SK-N-SH (cell line): ENCODE measurements around the gene GRM5. TPM values are rescaled to one million over a fixed set of nuclear protein-coding genes. Genes with fewer than 3 reads are reported as not detected.

Experiments
- CTCF ChIA-PET: fragments of 300-600, 350-600 bp; formaldehyde crosslinking; extraction: SDS; loops from one replicate; lab custom pipeline; 2021; lab: Yijun Ruan, JAX
- POLR2A ChIA-PET: fragments of 350-600 bp; sonication (Branson Sonifier 250); formaldehyde crosslinking; extraction: SDS; loops from one replicate; lab custom pipeline; 2020; ENCODE audit warnings: antibody characterized with exemption, inconsistent platforms; lab: Yijun Ruan, JAX
- DNase-seq: peaks from one replicate; pipeline ENCODE4 v3.0.0; 2012
- H2AFZ ChIP-seq: fragments of 200-600 bp; sonication (generic); 2 replicates; pipeline ENCODE4 v1.8.1; 2016; ENCODE audit warnings: antibody characterized with exemption, mild to moderate bottlenecking, low read depth
- H3F3A ChIP-seq: fragments of 200-600 bp; sonication (generic); replicated peaks from 2 replicates; pipeline ENCODE3; 2016; ENCODE audit warnings: antibody characterized with exemption, mild to moderate bottlenecking; ENCODE audit not compliant: insufficient read depth
- H3K27ac ChIP-seq, 2 experiments: fragments of 200-500 bp in 1 of 2; fragments of 200-600 bp in 1 of 2; sonication (Bioruptor generic) in 1 of 2; sonication (generic), shearing (Covaris generic) in 1 of 2; 2 replicates each; pipeline versions ENCODE4 v1.5.1 to v1.6.1; 2014 to 2016; ENCODE audit warnings: low read depth in 2 of 2, inconsistent platforms in 1 of 2, low read length in 1 of 2, mild to moderate bottlenecking in 1 of 2, mixed read lengths in 1 of 2
- H3K27me3 ChIP-seq: fragments of 200-600 bp; sonication (generic), shearing (Covaris generic); 2 replicates; pipeline ENCODE4 v1.6.1; 2016; ENCODE audit warnings: mixed run types; ENCODE audit not compliant: insufficient read depth
- H3K36me3 ChIP-seq, 2 experiments: fragments of 200-500 bp in 1 of 2; fragments of 200-600 bp in 1 of 2; sonication (Bioruptor generic) in 1 of 2; sonication (generic) in 1 of 2; replicated peaks in 1 of 2; 2 replicates each; pipeline versions ENCODE3 to v1.5.1; 2014 to 2016; ENCODE audit warnings: low read length in 1 of 2, mild to moderate bottlenecking in 1 of 2; ENCODE audit not compliant: insufficient read depth in 2 of 2, control insufficient read depth in 1 of 2
- H3K4me1 ChIP-seq, 2 experiments: fragments of 200-500 bp in 1 of 2; fragments of 200-600 bp in 1 of 2; sonication (Bioruptor generic) in 1 of 2; sonication (generic), shearing (Covaris generic) in 1 of 2; 2 replicates each; pipeline versions ENCODE4 v1.5.1 to v1.6.1; 2014 to 2016; ENCODE audit warnings: low read depth in 1 of 2, low read length in 1 of 2, mixed run types in 1 of 2; ENCODE audit not compliant: insufficient read depth in 2 of 2, control insufficient read depth in 1 of 2
- H3K4me2 ChIP-seq: fragments of 200-600 bp; sonication (generic), shearing (Covaris generic); 2 replicates; pipeline ENCODE4 v1.6.1; 2017; ENCODE audit warnings: mixed run types
- H3K4me3 ChIP-seq, 2 experiments: fragments of 200-500 bp in 1 of 2; fragments of 200-600 bp in 1 of 2; sonication (Bioruptor generic) in 1 of 2; sonication (generic), shearing (Covaris generic) in 1 of 2; 2 replicates each; pipeline versions ENCODE4 v1.5.1 to v1.8.1; 2014 to 2016; ENCODE audit warnings: low read depth in 2 of 2, inconsistent platforms in 1 of 2, low read length in 1 of 2, mild to moderate bottlenecking in 1 of 2, mixed read lengths in 1 of 2, moderate library complexity in 1 of 2
- H3K79me2 ChIP-seq: fragments of 200-600 bp; sonication (generic); 2 replicates; pipeline ENCODE4 v1.8.1; 2017; ENCODE audit warnings: mild to moderate bottlenecking; ENCODE audit not compliant: insufficient read depth
- H3K9ac ChIP-seq: fragments of 200-600 bp; sonication (generic); 2 replicates; pipeline ENCODE4 v1.6.1; 2017; ENCODE audit warnings: mixed run types
- H3K9me2 ChIP-seq: fragments of 200-600 bp; sonication (generic); 2 replicates; pipeline ENCODE4 v1.6.1; 2017; ENCODE audit warnings: mixed run types
- H3K9me3 ChIP-seq: fragments of 200-600 bp; sonication (generic); 2 replicates; pipeline ENCODE4 v1.6.1; 2017; ENCODE audit warnings: mixed run types, mild to moderate bottlenecking, moderate library complexity
- H4K20me1 ChIP-seq: fragments of 200-600 bp; sonication (generic); 2 replicates; pipeline ENCODE4 v1.6.1; 2017; ENCODE audit warnings: mild to moderate bottlenecking, mixed run types; ENCODE audit not compliant: insufficient read depth
- CHD2 ChIP-seq: fragments of 150-350 bp; IDR thresholded peaks from 2 replicates; pipeline ENCODE4 v1.6.1; 2018; ENCODE audit warnings: low read length; ENCODE audit not compliant: partially characterized antibody
- CTCF ChIP-seq: fragments of 200-600 bp; sonication (generic); IDR thresholded peaks from 2 replicates; pipeline ENCODE4 v1.6.1; 2017; ENCODE audit warnings: antibody characterized with exemption, mild to moderate bottlenecking, moderate library complexity
- ELF1 ChIP-seq: IDR thresholded peaks from 2 replicates; pipeline ENCODE4 v1.4.0; 2012
- FOXJ3 ChIP-seq: sonication (generic); formaldehyde crosslinking; IDR thresholded peaks from 2 replicates; pipeline ENCODE4 v1.5.1; 2020; ENCODE audit warnings: mild to moderate bottlenecking, missing genetic modification reagents
- FOXM1 ChIP-seq: IDR thresholded peaks from 2 replicates; pipeline ENCODE4 v1.4.0; 2012; ENCODE audit warnings: low read depth, mild to moderate bottlenecking
- IRF3 ChIP-seq: fragments of 150-350 bp; IDR thresholded peaks from 2 replicates; pipeline ENCODE4 v1.6.1; 2016; ENCODE audit warnings: mild to moderate bottlenecking, low read depth, low read length
- JUND ChIP-seq: IDR thresholded peaks from 2 replicates; pipeline ENCODE4 v1.4.0; 2012
- MAX ChIP-seq: IDR thresholded peaks from 2 replicates; pipeline ENCODE4 v1.4.0; 2012; ENCODE audit warnings: low read depth
- MEF2A ChIP-seq: IDR thresholded peaks from 2 replicates; pipeline ENCODE4 v1.4.0; 2012; ENCODE audit warnings: low read depth, borderline replicate concordance
- MXI1 ChIP-seq: IDR thresholded peaks from 2 replicates; pipeline ENCODE4 v1.6.1; 2012; ENCODE audit warnings: mild to moderate bottlenecking, low read depth, low read length, improper control_type of control experiment
- NRF1 ChIP-seq: IDR thresholded peaks from 2 replicates; pipeline ENCODE4 v1.6.1; 2012; ENCODE audit warnings: low read depth, mild to moderate bottlenecking, low read length
- PBX3 ChIP-seq: IDR thresholded peaks from 2 replicates; pipeline ENCODE4; 2012
- POLR2AphosphoS5 ChIP-seq: IDR thresholded peaks from 2 replicates; pipeline ENCODE4 v1.6.1; 2012; ENCODE audit warnings: low read depth, low read length
- RCOR1 ChIP-seq: fragments of 150-350 bp; IDR thresholded peaks from 2 replicates; pipeline ENCODE4 v1.6.1; 2017; ENCODE audit warnings: antibody characterized with exemption, low read length
- REST ChIP-seq: IDR thresholded peaks from 2 replicates; pipeline ENCODE4 v1.6.1; 2012; ENCODE audit warnings: mild to moderate bottlenecking, low read depth, low read length, moderate library complexity
- SIN3A ChIP-seq: IDR thresholded peaks from 2 replicates; pipeline ENCODE4 v1.6.1; 2012; ENCODE audit warnings: low read depth, mild to moderate bottlenecking, low read length, moderate library complexity, borderline replicate concordance
- SMC3 ChIP-seq: IDR thresholded peaks from 2 replicates; pipeline ENCODE4 v1.6.1; 2012; ENCODE audit warnings: low read depth, low read length, improper control_type of control experiment
- TCF12 ChIP-seq: IDR thresholded peaks from 2 replicates; pipeline ENCODE4 v1.4.0; 2012
- TEAD4 ChIP-seq: IDR thresholded peaks from 2 replicates; pipeline ENCODE4 v1.4.0; 2012; ENCODE audit warnings: mild to moderate bottlenecking, borderline replicate concordance; ENCODE audit not compliant: insufficient read depth
- USF1 ChIP-seq: IDR thresholded peaks from 2 replicates; pipeline ENCODE4 v1.4.0; 2012; ENCODE audit warnings: low read depth, borderline replicate concordance
- USF2 ChIP-seq: fragments of 150-350 bp; IDR thresholded peaks from 2 replicates; pipeline ENCODE4 v1.6.1; 2017; ENCODE audit warnings: antibody characterized with exemption, low read length, low read depth, borderline replicate concordance
- WGBS: methylation state at CpG from one replicate; pipeline ENCODE4 v1.1.6; 2017; ENCODE audit warnings: low lambda C conversion rate; 5-methylcytosine and 5-hydroxymethylcytosine counted together
- polyA plus RNA-seq, 3 experiments: library from polyadenylated mRNA; depleted of rRNA; stranded (reverse); fragments of >200 nt; gene quantifications; 2 replicates each; pipeline ENCODE4 v1.2.3, GENCODE V29; 2012

Gene GRM5
- polyA plus RNA-seq, 1 of the 3 experiments (the other 2 are of a cell fraction): not detected

- TF ChIP-seq REST (no peak), SIN3A (no peak), NRF1 (no peak)
These were observed 421.1 kb downstream of the GRM5 start (continued) for GRCh38 chr11:88644724-88645123.

- no peaks in the 10 kb centered on the region for H3K79me2 ChIP-seq
- POLR2A ChIA-PET: no interaction called here
- WGBS: 4% methylated on average over 4 of the region's 4 CpGs
These were observed 433.6 kb downstream of the GRM5 start for GRCh38 chr11:88632163-88632562.

More at GRCh38 chr11:88632163-88632562, 433.6 kb downstream of the GRM5 start:
- Histone ChIP-seq H3K27ac (no peak overlapping the region), H3K4me3 (no peak overlapping the region), H2AFZ (no peak overlapping the region), H3K36me3 (no peaks in the 10 kb centered on the region), H3K4me1 (no peaks in the 10 kb centered on the region), H3K9ac (no peak overlapping the region), H3K9me3 (no peaks in the 10 kb centered on the region), H3K27me3 (no peaks in the 10 kb centered on the region; the same call in 1 of the 2 replicates), H3K4me2 (no peak overlapping the region), H3K9me2 (no peaks in the 10 kb centered on the region), H4K20me1 (no peaks in the 10 kb centered on the region), H3F3A (no peaks in the 10 kb centered on the region)
- CTCF ChIA-PET: no interaction called here
- no peak for TF ChIP-seq POLR2AphosphoS5
- no peak for TF ChIP-seq CHD2
- TF ChIP-seq RCOR1: no peak
- TF ChIP-seq JUND: no peak
- TF ChIP-seq FOXJ3: no peak
- no peak for TF ChIP-seq SIN3A
- no peak for TF ChIP-seq USF2
- no peak for TF ChIP-seq MAX
- TF ChIP-seq FOXM1: no peak
- no peak for TF ChIP-seq PBX3
- no peak for TF ChIP-seq USF1
- no peak for TF ChIP-seq TCF12
- no peak for TF ChIP-seq SMC3
- no peak for TF ChIP-seq IRF3
- no peak for TF ChIP-seq ELF1
- TF ChIP-seq TEAD4: no peak
- TF ChIP-seq MXI1: no peak
- no peak for TF ChIP-seq CTCF
- no peak for TF ChIP-seq MEF2A
- TF ChIP-seq NRF1: no peak
- no peak for DNase-seq
